DLD1 (cell line): ENCODE results near the gene MRPL22.
"Not testable (repeated sequence)": the region's sequence is repeated elsewhere in the genome, so short reads cannot be mapped to it uniquely, and the experiment has no call there.

Source experiments
- in situ Hi-C: cut with HindIII; loops from 2 replicates; pipeline ENCODE4 v1.10.0; 2017; ENCODE audit warnings: low sequenced_read_pairs

MRPL22 gene

GRCh38 chr5:154939387-154939786, 1.5 kb upstream of the MRPL22 start:
- in situ Hi-C loops = not testable (repeated sequence)

GRCh38 chr5:154940375-154940771, 500 bp upstream of the MRPL22 start:
- in situ Hi-C loops = no loop called here

- in situ Hi-C loops = no loop called here
Measured at GRCh38 chr5:154943527-154943926, 2.7 kb downstream of the MRPL22 start.

- in situ Hi-C loops = no loop called here
Measured at GRCh38 chr5:154944716-154945115, 3.8 kb downstream of the MRPL22 start.

- in situ Hi-C loops = no loop called here
Measured at GRCh38 chr5:154945695-154946301, 4.9 kb downstream of the MRPL22 start.

GRCh38 chr5:154947778-154948177, 6.9 kb downstream of the MRPL22 start:
- in situ Hi-C loops = no loop called here

GRCh38 chr5:154948313-154948712, 7.4 kb downstream of the MRPL22 start:
- in situ Hi-C loops = no loop called here

GRCh38 chr5:154949781-154950180, 8.9 kb downstream of the MRPL22 start:
- in situ Hi-C loops = no loop called here

GRCh38 chr5:154956712-154957111, 15.8 kb downstream of the MRPL22 start:
- in situ Hi-C loops = no loop called here

- in situ Hi-C loops = no loop called here
Measured at GRCh38 chr5:154962494-154962893, 21.6 kb downstream of the MRPL22 start.

GRCh38 chr5:154966081-154966841, 25.4 kb downstream of the MRPL22 start:
- in situ Hi-C loops = no loop called here

- in situ Hi-C loops = no loop called here
Measured at GRCh38 chr5:154966874-154967273, 26.0 kb downstream of the MRPL22 start.

- in situ Hi-C loops = no loop called here
Measured at GRCh38 chr5:154967421-154968024, 26.6 kb downstream of the MRPL22 start.

- in situ Hi-C loops = no loop called here
Measured at GRCh38 chr5:154968953-154969352, 28.1 kb downstream of the MRPL22 start.

- in situ Hi-C loops = no loop called here
Measured at GRCh38 chr5:154970759-154971158, 29.9 kb downstream of the MRPL22 start.

GRCh38 chr5:154971501-154971900, 30.6 kb downstream of the MRPL22 start:
- in situ Hi-C loops = no loop called here

- in situ Hi-C loops = no loop called here
Measured at GRCh38 chr5:154972476-154973080, 31.7 kb downstream of the MRPL22 start.

- in situ Hi-C loops = not testable (repeated sequence)
Measured at GRCh38 chr5:154976082-154976481, 35.2 kb downstream of the MRPL22 start.

- in situ Hi-C loops = no loop called here
Measured at GRCh38 chr5:154977409-154977808, 36.5 kb downstream of the MRPL22 start.

- in situ Hi-C loops = not testable (repeated sequence)
Measured at GRCh38 chr5:154978294-154978693, 37.4 kb downstream of the MRPL22 start.

GRCh38 chr5:154984946-154985516, 44.2 kb downstream of the MRPL22 start:
- in situ Hi-C loops = no loop called here
